Gastrocnemius medialis (tissue), 4 donors: ENCODE measurements around the gene PACSIN2.

ENCODE experiments used
- CTCF ChIP-seq, 5 experiments: fragments of 450-650 bp in 3 of 5; fragments of 200-600 bp in 2 of 5; sonication (generic) in 2 of 5; IDR thresholded peaks in 4 of 5; conservative IDR thresholded peaks in 1 of 5; 1 replicate in 4 of 5; 2 replicates in 1 of 5; pipeline ENCODE4 v1.5.1; 2016 to 2019; ENCODE audit warnings: antibody characterized with exemption in 5 of 5, mild to moderate bottlenecking in 3 of 5, moderate library complexity in 3 of 5
- POLR2A ChIP-seq, 2 donors: fragments of 450-650 bp; IDR thresholded peaks; one replicate each; pipeline ENCODE4 v1.6.1; 2017; ENCODE audit warnings: antibody characterized with exemption in 2 of 2, mild to moderate bottlenecking in 2 of 2, moderate library complexity in 2 of 2

- TF ChIP-seq POLR2A (IDR thresholded peaks at IDR 0.05) (no peak), CTCF (IDR thresholded peaks at IDR 0.05 in 4 of 5, conservative IDR thresholded peaks at IDR 0.05 in 1 of 5) (no peak)
Observed at GRCh38 chr22:42895087-42895486, 119.9 kb downstream of the PACSIN2 start.
